D341Med (cell line): Measurements from ENCODE around the gene CRB2.

Experiments
- DNase-seq: peaks from one replicate; pipeline ENCODE4 v3.0.0; 2012; ENCODE audit warnings: low spot score

CRB2 gene

GRCh38 chr9:123402981-123403509 lies 47.0 kb downstream of the CRB2 start:
- no peak for DNase-seq

GRCh38 chr9:123406016-123406415 lies 50.0 kb downstream of the CRB2 start:
- no peak for DNase-seq

DNA sequence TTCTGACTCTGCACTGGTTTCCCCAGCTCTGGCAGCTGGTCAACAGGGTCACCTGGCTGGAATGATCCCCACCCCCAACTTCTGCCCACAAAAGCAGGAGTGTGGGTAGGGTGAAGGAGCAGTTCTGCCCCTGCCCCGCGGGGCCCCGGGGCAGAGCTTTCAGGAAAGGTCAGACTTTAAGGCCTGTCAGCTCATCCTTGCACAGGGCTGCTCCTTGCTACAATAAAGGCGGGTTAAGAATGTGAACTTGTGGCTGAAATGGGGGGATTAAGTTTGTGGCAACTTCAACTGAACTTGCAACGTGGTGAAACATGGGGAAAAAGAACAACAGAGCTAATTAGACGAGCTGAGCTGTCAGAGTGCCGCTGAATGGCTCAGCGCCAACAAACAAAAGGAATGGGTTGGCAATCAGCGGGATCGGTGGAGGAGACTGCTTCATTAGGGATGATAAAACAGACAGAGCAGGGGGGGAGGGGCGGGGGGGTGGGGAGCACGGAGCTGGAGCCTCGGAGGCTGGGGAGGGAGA lies 50.8 kb downstream of the CRB2 start:
- no peak for DNase-seq

DNA sequence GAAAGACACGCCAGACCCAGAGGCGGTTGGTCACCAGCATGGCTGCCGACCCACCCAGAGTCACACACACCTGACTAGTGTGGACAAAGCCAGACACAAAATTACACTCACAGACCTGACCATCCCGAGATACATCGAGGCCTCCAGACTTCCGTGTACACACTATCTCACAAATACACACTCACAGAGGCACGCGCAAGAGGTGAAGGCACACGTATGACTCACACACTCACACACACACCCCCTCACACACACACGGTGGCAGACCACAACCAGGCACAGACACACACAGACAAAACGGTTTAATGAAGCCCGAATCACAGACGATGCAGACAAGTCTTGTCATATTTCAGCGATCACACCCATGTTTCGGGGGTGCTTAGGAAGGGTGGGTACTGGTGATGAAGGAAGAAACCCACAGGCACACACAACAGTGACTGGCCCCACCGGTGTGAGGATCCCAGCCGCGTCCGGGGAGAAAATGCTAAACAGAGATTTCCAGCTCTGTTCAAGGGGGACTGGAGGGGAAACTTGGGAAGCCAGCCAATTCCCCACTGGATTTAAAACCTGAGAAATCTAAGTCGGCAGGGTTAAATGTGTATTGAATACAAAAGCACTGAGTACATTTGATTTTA lies 51.3 kb downstream of the CRB2 start:
- no peak for DNase-seq

- DNase-seq, result no peak
These were observed 52.6 kb downstream of the CRB2 start for GRCh38 chr9:123408313-123409262.

GRCh38 chr9:123410281-123410910 lies 54.4 kb downstream of the CRB2 start:
- DNase-seq, result no peak

GRCh38 chr9:123411191-123411590 lies 55.2 kb downstream of the CRB2 start:
- no peak for DNase-seq

- no peak for DNase-seq
These were observed 55.6 kb downstream of the CRB2 start for GRCh38 chr9:123411636-123412035.

DNA sequence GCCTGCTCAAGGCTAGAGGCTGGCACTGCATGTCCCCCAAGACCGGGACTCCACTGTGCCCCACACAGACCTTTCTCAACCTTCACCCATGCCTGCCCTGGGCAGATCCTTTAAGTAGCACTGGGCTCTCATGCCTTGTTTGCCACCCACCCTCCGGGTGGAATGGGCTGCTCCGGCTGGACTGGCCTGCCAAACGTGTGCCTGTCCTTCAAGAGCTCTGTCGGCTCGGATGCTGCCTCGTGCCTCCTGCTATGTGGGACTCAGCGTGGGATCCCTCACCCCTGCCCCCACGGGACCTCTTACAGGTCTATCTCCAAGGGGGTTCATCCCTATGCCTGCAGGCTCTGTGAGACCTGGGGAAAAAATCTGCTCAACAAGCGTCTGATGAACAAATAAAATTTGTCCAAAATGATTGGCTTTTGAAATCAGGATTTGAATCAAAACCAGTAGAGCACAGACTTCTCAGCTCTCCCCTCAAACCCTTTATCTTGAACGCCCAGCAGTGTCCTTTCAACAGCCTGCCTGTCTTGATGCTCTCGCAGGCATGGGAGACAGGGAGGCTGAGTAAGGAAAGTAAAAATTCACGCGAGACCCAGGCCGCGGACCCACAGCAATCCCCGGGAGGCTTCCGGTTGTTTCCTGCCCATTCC lies 56.3 kb downstream of the CRB2 start:
- DNase-seq, result no peak

- DNase-seq, result no peak
These were observed 58.2 kb downstream of the CRB2 start for GRCh38 chr9:123414204-123414603.

GRCh38 chr9:123414936-123415930 lies 59.2 kb downstream of the CRB2 start:
- no peak for DNase-seq

DNA sequence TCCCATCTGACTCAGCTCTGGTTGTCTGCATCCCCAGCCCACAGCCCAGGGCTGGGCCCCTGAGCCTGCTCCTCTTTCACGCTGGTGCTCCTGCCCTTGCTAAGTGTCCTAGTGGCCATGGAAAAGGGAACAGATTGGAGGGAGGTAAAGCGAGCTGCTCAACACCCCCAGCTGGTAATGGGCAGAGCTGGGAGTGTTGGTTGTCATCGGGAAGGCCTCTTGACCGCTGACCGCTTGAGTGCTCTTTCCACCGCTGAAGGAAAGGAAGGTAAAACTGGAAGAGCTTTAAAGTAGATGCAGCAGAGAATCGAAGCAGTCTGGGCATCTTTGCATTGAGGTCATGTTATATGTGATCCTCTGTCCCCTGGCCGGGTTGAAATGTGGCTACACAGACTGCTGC lies 60.2 kb downstream of the CRB2 start:
- no peak for DNase-seq

DNA sequence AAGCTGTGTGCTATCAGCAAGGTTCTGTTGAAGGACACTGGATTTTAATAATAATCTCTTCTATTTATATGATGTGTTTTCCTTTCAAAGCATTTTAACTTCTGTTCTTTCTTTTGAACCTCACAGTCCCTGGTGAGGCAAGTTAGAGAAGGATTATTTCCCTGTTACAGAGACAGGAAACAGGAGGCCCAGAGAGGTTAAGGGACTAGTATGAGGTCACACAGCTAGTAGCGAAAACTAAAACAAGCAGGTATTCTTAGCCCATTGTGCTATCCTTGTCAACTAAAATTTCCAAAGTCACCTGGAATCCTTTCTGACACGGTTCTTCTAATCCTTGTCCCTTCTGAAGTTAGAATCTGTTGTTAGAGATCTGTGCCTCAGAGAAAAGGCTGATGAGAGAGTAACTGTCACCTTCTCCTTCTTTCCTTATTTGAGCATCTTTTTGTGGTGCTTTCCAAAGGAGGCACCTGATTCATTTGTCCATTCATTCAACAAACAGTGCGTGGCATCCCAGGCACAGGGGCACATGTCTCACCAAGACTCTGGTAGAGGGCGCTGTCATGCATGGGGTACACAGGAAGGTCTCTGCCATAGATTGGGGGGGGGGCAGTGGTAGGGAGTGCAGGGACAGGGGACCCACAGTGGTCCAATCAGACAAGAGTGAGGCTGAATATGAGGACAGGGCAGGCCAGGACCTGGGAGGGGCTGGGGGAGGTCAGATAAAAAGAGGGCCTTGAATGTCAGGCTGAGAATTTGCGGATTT lies 61.5 kb downstream of the CRB2 start:
- DNase-seq, result no peak

DNA sequence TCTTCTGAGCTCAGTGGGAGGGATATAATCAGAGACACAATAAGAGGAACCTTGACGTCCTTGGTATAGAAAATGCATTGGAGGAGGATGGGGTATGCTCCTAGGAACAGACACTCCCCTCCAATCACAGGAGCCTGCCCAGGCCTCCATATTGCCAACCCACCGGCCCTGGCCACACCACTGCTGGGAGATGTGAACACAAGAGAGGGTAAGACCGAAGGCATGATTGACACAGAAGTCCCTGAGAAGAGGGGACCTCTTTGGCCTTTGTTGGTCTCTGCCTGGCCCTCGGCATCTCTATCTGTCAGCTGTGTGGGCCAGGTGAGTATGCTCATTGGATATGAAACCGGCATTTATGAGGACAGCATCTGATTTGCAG lies 62.0 kb downstream of the CRB2 start:
- DNase-seq, result no peak

DNA sequence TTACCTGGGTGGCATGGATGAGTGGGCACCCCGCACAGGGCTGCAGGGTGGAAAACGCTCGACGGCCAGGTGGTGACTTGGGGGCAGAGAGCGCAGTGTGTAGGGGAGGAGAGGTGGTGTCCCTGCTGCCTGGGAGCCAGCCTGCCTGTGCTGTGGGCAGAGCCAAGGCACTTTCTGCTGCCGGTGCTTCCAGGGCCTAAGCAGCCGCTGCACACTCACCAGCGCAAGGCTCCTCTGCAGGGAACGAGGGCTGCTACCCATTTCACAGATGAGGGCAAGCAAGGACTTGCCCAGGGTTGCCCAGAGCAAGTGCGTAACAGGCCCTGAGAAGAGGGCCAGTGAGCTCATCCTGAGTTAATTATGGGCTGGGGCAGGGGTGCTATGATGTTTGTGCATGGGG lies 62.5 kb downstream of the CRB2 start:
- no peak for DNase-seq

GRCh38 chr9:123419091-123419490 lies 63.1 kb downstream of the CRB2 start:
- no peak for DNase-seq

DNA sequence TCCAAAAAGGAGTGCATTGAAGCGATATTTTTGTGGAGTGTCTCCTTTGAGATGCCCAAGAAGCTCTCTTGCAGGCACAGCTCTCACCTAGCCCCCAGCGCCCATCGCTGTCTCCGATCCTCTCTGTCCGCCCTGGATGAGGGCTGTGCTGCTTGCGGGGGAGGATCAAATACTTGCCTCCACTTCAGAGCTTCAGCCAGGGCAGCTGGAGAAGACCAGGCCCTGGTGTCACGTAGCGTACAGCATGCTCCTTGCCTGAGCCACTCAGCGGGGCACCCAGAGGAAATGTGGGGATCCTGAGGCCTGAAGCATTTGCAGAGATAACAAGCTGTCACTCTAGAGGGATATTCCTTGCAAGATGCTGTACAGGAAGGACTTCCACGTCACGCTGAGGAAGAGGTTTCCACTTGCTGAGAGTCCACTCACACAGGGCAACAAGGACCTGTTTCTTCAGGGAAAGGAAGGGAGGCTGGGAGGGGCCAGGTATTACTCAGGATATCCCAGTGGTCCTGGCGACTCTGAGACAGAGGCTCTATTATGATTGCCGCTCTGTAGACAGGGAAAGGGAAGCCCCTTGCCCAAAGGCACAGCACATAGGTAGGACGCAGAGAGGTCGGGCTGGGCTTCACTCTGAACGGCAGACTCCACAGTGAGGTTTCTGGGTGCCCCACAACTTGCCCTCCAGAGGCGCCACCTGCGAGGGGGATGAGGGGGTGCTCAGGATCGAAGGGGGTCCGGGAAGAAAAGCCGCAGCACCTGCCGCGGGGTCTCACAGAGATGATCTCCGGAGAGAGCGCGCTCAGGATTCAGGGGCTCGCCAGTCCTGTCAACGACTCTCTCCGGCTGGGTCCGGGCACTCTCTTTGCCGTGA lies 64.0 kb downstream of the CRB2 start:
- DNase-seq, result no peak

GRCh38 chr9:123420592-123421111 lies 64.7 kb downstream of the CRB2 start:
- DNase-seq, result no peak

GRCh38 chr9:123421186-123421585 lies 65.2 kb downstream of the CRB2 start:
- no peak for DNase-seq
